ENCODE measurements around the gene CTRB1.
"Not testable (repeated sequence)": the region's sequence is repeated elsewhere in the genome, so short reads cannot be mapped to it uniquely, and the experiment has no call there.

CTRB1 gene

DNA sequence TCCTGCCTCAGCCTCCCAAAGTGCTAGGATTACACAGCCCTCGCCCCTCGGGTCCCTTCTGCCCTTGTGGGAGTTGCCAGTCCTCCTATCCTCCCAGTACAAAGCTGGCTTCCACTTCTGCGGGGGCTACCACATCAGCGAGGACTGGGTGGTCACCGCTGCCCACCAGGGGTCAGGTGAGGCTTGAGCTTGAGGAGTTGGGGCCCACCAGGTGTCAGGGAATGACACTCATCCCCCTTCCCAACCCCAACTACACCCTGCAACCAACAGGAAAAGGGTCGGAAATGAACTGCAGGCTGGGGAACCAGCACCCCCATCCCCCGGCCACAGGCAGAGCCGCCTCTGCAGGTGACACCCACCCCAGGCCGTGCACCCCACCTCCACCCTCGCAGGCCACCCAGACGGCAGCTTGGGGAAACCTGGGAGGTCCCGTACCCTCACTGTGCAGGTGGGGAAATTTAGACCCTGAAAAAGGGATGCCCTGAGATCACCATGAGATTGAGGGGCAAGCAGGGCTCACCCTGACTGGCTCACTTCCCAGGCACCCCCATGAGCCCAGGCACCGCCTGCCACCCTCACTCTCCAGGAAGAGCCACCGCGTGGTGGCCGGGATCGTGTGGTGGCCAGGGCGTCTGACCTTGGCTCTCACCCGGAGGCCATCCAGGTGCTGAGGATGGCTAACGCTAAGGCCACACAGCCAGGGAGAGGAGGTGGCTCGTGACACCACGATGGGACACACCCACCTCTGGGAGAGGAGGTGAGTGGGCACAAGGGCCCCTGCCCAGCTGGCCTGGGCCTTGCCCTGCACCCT lies 8.0 kb downstream of the CTRB1 start:
- no peak for DNase-seq

GRCh38 chr16:75227361-75228142 lies 8.8 kb downstream of the CTRB1 start:
- no peak for DNase-seq

DNA sequence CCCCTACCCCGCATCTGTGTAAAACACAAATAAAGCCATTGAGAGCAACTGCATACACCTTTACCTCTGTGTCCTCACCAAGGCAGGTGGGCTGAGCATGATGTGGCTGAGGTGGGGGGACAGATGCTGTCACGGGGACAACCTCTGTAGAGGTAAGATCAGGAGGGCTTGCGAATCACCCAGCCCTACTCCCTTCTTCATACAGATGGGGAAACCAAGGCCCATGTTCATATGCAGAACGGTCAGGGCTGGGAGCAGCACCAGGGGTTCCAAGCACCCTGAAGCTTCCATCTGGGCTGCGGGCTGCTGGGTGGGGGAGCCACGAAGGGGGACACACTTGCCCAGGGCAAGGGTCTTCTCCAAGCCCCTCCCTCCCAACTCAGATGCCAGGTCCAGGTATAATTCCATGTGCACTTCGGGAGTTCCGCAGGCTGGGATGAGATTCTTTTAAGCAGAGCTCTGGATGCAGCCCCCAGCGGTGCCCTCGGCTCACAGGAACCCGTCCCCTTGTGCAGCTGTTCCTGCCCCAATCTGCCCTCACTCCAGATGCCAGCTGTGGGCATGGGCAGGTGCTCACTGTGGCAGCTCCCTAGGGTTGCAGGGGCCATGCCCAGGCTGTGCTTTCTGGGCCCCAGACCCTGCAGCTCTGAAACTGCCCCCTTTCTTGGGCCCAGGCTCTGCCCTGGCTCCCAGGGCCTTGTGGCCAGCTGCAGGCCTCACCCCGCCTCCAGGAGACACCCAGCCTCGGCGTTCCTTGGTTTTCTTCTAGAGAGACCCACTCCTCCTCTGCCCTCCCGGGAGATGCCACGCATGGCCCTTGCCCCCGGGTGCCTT lies 9.6 kb downstream of the CTRB1 start:
- DNase-seq, result no peak

DNA sequence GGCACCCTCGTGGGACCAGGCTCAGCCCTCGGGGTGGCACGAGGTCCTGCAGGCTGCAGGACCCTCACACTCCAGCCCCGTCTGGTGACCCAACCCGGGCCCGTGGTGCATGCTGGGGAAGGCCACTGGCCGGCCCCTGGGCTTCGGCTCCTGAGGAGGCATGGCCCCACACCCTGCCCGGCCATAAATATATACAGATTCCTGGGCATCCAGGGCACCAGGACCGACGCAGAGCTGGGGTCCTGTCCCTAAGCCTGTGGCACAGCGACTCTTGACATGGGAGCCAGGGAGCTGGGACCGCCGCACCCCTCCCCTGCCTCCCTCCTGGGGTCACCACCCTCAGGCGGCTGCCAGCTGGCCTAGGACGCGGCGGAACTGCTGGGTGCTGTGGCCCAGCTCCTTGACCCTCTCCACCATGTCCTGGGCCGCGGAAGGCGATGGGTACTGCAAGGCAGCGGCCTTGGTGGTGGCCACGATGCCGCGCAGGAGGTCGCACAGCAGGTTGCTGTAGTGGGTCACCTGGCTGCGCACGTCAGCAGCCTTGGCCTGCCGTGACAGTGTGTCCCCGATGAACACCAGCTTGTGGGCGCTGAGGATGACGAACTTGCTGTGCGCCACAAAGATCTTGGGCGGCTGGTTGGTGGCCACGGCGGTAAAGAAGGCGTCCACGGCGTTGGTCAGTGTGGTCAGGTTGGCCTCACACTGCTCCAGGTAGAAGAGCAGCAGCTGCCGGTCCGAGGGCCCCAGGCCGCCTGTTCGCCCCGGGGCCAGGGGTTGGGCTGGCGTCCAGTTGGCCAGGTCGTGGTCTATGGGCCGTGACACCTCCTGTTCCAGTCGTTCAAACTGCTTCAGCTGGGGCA lies 10.6 kb downstream of the CTRB1 start:
- DNase-seq, result no peak

DNA sequence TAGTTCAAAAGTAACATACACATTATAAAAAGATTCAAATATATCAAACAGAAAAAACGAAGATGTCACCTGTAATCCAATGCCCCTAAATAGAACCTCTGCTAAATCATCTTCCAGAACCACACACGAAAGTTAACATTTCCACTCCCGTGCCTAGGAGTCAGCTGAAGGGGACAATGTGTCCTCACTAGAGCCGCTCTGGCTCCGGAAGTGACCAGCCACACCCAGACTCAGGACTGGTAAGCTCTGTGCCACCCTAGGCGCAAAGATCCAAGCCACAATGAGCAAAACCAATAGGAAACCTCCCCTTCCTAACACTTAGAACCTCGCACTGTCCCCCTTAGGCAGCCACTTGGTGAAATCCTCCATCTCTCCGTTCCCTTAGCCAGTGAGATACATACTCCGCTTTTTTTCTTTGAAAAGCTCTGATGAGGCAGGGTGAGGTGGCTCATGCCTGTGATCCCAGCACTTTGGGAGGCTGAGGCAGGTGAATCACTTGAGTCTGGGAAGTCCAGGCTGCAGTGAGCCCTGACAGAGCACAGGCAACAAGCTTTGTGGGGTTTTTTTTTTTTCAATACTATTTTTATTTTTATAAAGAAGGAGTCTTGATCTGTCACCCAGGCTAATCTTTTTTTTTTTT lies 11.8 kb downstream of the CTRB1 start:
- no peak for DNase-seq

DNA sequence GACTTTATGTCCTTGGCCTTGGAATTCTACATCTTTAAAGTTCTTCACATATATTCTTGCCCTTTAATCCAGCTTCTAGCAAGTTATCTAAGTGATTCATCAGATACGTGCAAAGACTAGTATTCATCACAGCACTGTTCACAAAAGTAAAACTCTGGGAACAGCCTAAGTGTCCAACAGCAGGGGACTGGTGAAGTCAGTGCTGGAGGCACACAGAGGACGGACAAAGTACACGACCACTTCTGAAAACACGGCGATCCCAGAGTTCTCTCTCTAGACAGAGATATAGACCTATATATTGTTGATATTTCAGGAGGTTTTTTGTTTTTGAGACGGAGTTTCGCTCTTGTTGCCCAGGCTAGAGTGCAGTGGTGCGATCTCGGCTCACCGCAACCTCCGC lies 12.8 kb downstream of the CTRB1 start:
- no peak for DNase-seq

DNA sequence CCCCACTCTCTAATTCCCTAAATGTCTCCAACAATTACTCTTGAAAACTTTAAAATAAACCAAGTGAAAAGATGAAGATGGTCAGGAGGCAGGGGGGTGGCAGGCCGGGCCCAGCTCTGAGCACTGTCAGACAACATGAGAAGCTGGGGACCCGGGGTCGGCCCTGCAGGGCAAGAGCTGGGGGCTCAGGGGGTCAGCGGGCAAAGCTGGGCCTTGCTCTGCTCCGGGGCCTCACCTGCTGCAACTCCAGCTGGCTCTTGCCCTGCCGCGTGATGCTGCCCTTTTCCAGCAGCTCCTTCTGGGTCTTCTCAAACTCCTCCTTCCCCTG lies 14.8 kb downstream of the CTRB1 start:
- DNase-seq, result no peak

DNA sequence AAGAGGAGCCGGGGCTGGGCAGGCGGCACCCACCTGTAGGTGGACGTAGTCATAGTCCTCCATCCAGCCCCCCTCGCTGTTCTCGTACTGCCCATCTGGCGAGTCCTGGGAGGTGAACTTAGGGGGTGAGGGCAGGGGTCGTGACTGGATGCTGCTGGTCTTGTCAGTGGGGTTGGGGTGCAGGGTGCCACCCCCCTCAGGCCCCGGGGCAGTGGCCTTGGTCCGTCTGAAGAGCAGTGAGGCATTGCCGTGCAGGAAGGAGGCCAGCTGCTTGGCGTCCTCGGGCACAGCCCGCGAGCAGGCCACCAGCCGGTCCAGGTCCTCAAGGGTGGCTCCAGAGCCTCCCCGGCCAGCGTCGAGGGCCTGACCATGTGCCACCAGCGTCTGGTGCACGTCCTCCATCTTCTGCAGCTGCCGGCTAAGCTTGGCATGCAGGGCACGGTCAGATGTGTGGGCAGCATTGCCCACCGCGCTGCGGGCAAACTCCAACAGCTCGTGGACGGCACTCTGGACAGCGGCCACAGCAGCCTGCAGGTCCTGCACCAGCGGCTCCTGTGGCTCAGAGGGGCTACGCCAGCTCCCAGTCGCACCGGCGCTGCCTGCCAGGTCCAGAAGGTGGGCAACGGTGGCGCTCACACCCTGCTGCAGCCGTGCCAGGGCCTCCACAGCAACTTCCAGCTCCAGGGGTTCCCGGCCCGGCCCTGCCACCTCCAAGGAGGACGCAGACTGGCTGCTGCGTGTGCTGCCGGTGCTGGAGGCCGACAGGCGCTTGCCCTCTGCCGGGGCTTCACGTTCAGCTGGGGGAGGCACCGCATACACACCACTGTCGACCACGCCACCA lies 16.3 kb downstream of the CTRB1 start:
- DNase-seq, result no peak

DNA sequence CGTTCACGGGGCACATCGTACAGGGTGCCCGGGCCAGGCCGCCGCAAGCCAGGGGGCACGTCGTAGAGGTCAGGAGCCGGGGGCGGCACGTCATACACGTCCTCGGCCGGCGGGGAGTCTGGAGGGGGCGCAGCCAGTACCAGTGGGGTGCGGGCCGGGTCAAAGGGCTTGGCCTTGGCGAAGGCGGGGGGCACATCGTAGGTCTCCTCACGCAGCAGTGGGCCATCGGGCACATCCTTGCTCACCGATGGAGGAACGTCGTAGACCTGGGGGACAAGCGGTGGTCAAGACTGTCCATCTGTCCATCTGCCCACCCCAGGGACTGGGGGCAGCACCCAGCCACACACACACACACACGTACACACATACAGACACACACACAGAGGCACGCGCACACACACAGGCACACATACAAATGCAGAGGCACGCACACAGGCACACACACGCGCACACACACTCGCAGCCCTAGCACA lies 17.0 kb downstream of the CTRB1 start:
- DNase-seq, result no peak

DNA sequence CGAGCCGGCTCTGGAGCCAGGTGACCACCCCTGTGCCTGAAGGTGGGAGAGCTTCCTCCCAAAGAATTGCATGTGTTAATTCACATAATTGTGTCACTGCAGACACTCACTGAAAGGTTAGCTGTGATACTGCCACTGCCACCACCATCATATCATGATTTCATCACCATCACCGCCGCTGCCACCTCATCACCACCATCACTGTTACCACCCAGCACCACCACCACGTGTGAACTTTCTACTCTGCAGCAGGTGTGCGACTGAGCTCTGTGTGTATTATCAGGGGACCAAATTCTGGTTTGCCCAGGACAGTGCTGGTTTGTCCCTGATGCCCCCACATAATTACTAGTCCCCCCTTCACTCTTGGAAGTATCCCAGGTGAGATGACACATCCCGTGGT lies 17.4 kb downstream of the CTRB1 start:
- DNase-seq, result no peak

GRCh38 chr16:75236736-75237397 lies 18.1 kb downstream of the CTRB1 start:
- DNase-seq, result no peak

- no peak for DNase-seq
Observed at GRCh38 chr16:75237398-75238131, 18.8 kb downstream of the CTRB1 start.

GRCh38 chr16:75238132-75238852 lies 19.5 kb downstream of the CTRB1 start:
- DNase-seq, result no peak

- no peak for DNase-seq
Observed at GRCh38 chr16:75238853-75239541, 20.2 kb downstream of the CTRB1 start.

DNA sequence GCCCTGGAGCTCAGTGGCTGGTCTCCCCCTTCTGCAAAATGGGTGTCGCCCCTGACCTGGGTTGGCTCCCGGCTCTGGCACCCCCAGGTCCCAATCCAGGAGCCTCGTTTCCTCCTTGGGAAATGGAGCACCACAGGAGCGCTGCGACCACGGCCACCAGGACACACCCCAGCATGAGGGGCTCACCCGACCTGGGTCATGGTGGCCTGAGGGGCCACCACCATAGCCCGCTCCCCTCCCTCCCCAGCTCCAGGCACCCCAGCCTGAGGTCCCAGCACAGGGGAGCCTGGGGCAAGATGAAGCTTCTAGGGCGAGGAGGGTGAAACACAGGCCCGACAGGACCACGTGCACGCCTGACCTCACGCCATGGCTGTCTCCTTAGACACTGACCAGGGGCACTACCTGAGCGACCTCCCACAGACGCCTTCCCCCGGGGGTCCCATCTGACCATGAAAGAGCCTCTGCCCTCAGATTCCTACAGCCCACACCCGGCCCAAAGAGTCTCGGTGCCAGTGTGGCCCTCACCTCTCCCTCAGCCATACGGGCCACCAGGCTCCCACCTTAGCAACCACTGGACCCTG lies 20.8 kb downstream of the CTRB1 start:
- no peak for DNase-seq

GRCh38 chr16:75240633-75241032 lies 21.8 kb downstream of the CTRB1 start:
- not testable (repeated sequence) for DNase-seq

- no peak for DNase-seq
Observed at GRCh38 chr16:75241412-75241811, 22.6 kb downstream of the CTRB1 start.

DNA sequence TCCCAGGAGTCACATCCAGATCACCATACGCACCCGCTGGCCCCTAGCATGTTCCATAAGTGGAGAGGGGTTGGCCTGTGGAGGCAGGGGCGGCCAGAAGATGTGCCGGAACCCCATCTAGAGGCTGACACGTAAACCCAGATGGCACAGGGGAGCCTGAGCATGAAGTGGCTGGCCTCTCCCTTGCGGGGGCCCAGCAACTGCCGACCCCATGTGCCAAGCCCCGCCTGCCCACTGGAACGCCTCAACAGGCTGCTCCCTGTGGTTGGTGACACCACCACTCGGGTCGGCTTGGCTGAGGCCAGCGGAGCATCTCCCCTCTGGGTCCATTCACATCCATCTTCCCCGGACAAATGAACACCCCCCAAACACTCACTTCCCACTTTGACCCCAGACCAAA lies 23.2 kb downstream of the CTRB1 start:
- DNase-seq, result no peak

Measured in NCI-H1105 treated with DMSO at 0.1 percent for 48 hours (cell line).